ENCODE measurements around the gene CACNA1F. TPM values are rescaled to one million over a fixed set of nuclear protein-coding genes. Genes with fewer than 3 reads are reported as not detected.
A peak's percentile ranks its signal among the peaks of the same experiment; 100 is the strongest.

CACNA1F gene
- total and polyA plus RNA-seq, 9 of the 15 experiments (the other 6 are each of a cell fraction or from before 2014, with no cell fraction given) = under 0.01 to 0.41 (median 0.03) TPM; not detected in 3

- TF ChIP-seq MGA (IDR thresholded peaks at IDR 0.05) (no peak), MTA3 (IDR thresholded peaks at IDR 0.05; ENCODE audit: borderline replicate concordance) (0 out of 2 replicates have a peak, but pooled peaks have one; percentile 44), SP1 (CRISPR knock-in tag; IDR thresholded peaks at IDR 0.05) (no peak), SMARCC2 (IDR thresholded peaks at IDR 0.05; ENCODE audit: low read depth) (peak; percentile 83), POLR2H (tag; IDR thresholded peaks at IDR 0.05; ENCODE audit: low read depth) (no peak), ZNF444 (CRISPR knock-in tag; IDR thresholded peaks at IDR 0.05) (no peak), ARHGAP35 (IDR thresholded peaks at IDR 0.05; ENCODE audit: partially characterized antibody) (peak; percentile 77), NFATC3 (IDR thresholded peaks at IDR 0.05) (0 out of 2 replicates have a peak, but pooled peaks have one; percentile 56)
These were observed 11.1 kb upstream of the CACNA1F start (continued) for GRCh38 chrX:49244207-49244606.
